SK-N-SH (cell line): ENCODE data around the gene IFITM1. TPM values are rescaled to one million over a fixed set of nuclear protein-coding genes. Genes with fewer than 3 reads are reported as not detected.
"Not testable (repeated sequence)": the region's sequence is repeated elsewhere in the genome, so short reads cannot be mapped to it uniquely, and the experiment has no call there.

Experiments
- CTCF ChIA-PET: fragments of 300-600, 350-600 bp; formaldehyde crosslinking; extraction: SDS; loops from one replicate; lab custom pipeline; 2021; lab: Yijun Ruan, JAX
- POLR2A ChIA-PET: fragments of 350-600 bp; sonication (Branson Sonifier 250); formaldehyde crosslinking; extraction: SDS; loops from one replicate; lab custom pipeline; 2020; ENCODE audit warnings: antibody characterized with exemption, inconsistent platforms; lab: Yijun Ruan, JAX
- DNase-seq: peaks from one replicate; pipeline ENCODE4 v3.0.0; 2012
- H2AFZ ChIP-seq: fragments of 200-600 bp; sonication (generic); 2 replicates; pipeline ENCODE4 v1.8.1; 2016; ENCODE audit warnings: antibody characterized with exemption, mild to moderate bottlenecking, low read depth
- H3F3A ChIP-seq: fragments of 200-600 bp; sonication (generic); replicated peaks from 2 replicates; pipeline ENCODE3; 2016; ENCODE audit warnings: antibody characterized with exemption, mild to moderate bottlenecking; ENCODE audit not compliant: insufficient read depth
- H3K27ac ChIP-seq, 2 experiments: fragments of 200-500 bp in 1 of 2; fragments of 200-600 bp in 1 of 2; sonication (Bioruptor generic) in 1 of 2; sonication (generic), shearing (Covaris generic) in 1 of 2; 2 replicates each; pipeline versions ENCODE4 v1.5.1 to v1.6.1; 2014 to 2016; ENCODE audit warnings: low read depth in 2 of 2, inconsistent platforms in 1 of 2, low read length in 1 of 2, mild to moderate bottlenecking in 1 of 2, mixed read lengths in 1 of 2
- H3K27me3 ChIP-seq: fragments of 200-600 bp; sonication (generic), shearing (Covaris generic); 2 replicates; pipeline ENCODE4 v1.6.1; 2016; ENCODE audit warnings: mixed run types; ENCODE audit not compliant: insufficient read depth
- H3K36me3 ChIP-seq, 2 experiments: fragments of 200-500 bp in 1 of 2; fragments of 200-600 bp in 1 of 2; sonication (Bioruptor generic) in 1 of 2; sonication (generic) in 1 of 2; replicated peaks in 1 of 2; 2 replicates each; pipeline versions ENCODE3 to v1.5.1; 2014 to 2016; ENCODE audit warnings: low read length in 1 of 2, mild to moderate bottlenecking in 1 of 2; ENCODE audit not compliant: insufficient read depth in 2 of 2, control insufficient read depth in 1 of 2
- H3K4me1 ChIP-seq, 2 experiments: fragments of 200-500 bp in 1 of 2; fragments of 200-600 bp in 1 of 2; sonication (Bioruptor generic) in 1 of 2; sonication (generic), shearing (Covaris generic) in 1 of 2; 2 replicates each; pipeline versions ENCODE4 v1.5.1 to v1.6.1; 2014 to 2016; ENCODE audit warnings: low read depth in 1 of 2, low read length in 1 of 2, mixed run types in 1 of 2; ENCODE audit not compliant: insufficient read depth in 2 of 2, control insufficient read depth in 1 of 2
- H3K4me2 ChIP-seq: fragments of 200-600 bp; sonication (generic), shearing (Covaris generic); 2 replicates; pipeline ENCODE4 v1.6.1; 2017; ENCODE audit warnings: mixed run types
- H3K4me3 ChIP-seq, 2 experiments: fragments of 200-500 bp in 1 of 2; fragments of 200-600 bp in 1 of 2; sonication (Bioruptor generic) in 1 of 2; sonication (generic), shearing (Covaris generic) in 1 of 2; 2 replicates each; pipeline versions ENCODE4 v1.5.1 to v1.8.1; 2014 to 2016; ENCODE audit warnings: low read depth in 2 of 2, inconsistent platforms in 1 of 2, low read length in 1 of 2, mild to moderate bottlenecking in 1 of 2, mixed read lengths in 1 of 2, moderate library complexity in 1 of 2
- H3K79me2 ChIP-seq: fragments of 200-600 bp; sonication (generic); 2 replicates; pipeline ENCODE4 v1.8.1; 2017; ENCODE audit warnings: mild to moderate bottlenecking; ENCODE audit not compliant: insufficient read depth
- H3K9ac ChIP-seq: fragments of 200-600 bp; sonication (generic); 2 replicates; pipeline ENCODE4 v1.6.1; 2017; ENCODE audit warnings: mixed run types
- H3K9me2 ChIP-seq: fragments of 200-600 bp; sonication (generic); 2 replicates; pipeline ENCODE4 v1.6.1; 2017; ENCODE audit warnings: mixed run types
- H3K9me3 ChIP-seq: fragments of 200-600 bp; sonication (generic); 2 replicates; pipeline ENCODE4 v1.6.1; 2017; ENCODE audit warnings: mixed run types, mild to moderate bottlenecking, moderate library complexity
- H4K20me1 ChIP-seq: fragments of 200-600 bp; sonication (generic); 2 replicates; pipeline ENCODE4 v1.6.1; 2017; ENCODE audit warnings: mild to moderate bottlenecking, mixed run types; ENCODE audit not compliant: insufficient read depth
- CHD2 ChIP-seq: fragments of 150-350 bp; IDR thresholded peaks from 2 replicates; pipeline ENCODE4 v1.6.1; 2018; ENCODE audit warnings: low read length; ENCODE audit not compliant: partially characterized antibody
- IRF3 ChIP-seq: fragments of 150-350 bp; IDR thresholded peaks from 2 replicates; pipeline ENCODE4 v1.6.1; 2016; ENCODE audit warnings: mild to moderate bottlenecking, low read depth, low read length
- JUND ChIP-seq: IDR thresholded peaks from 2 replicates; pipeline ENCODE4 v1.4.0; 2012
- PBX3 ChIP-seq: IDR thresholded peaks from 2 replicates; pipeline ENCODE4; 2012
- RAD21 ChIP-seq: IDR thresholded peaks from 2 replicates; pipeline ENCODE4 v1.6.1; 2012; ENCODE audit warnings: mild to moderate bottlenecking, low read length
- RCOR1 ChIP-seq: fragments of 150-350 bp; IDR thresholded peaks from 2 replicates; pipeline ENCODE4 v1.6.1; 2017; ENCODE audit warnings: antibody characterized with exemption, low read length
- RXRA ChIP-seq: IDR thresholded peaks from 2 replicates; pipeline ENCODE4 v1.4.0; 2012; ENCODE audit warnings: low read depth, mild to moderate bottlenecking, borderline replicate concordance
- SIN3A ChIP-seq: IDR thresholded peaks from 2 replicates; pipeline ENCODE4 v1.6.1; 2012; ENCODE audit warnings: low read depth, mild to moderate bottlenecking, low read length, moderate library complexity, borderline replicate concordance
- WGBS: methylation state at CpG from one replicate; pipeline ENCODE4 v1.1.6; 2017; ENCODE audit warnings: low lambda C conversion rate; 5-methylcytosine and 5-hydroxymethylcytosine counted together
- polyA plus RNA-seq, 3 experiments: library from polyadenylated mRNA; depleted of rRNA; stranded (reverse); fragments of >200 nt; gene quantifications; 2 replicates each; pipeline ENCODE4 v1.2.3, GENCODE V29; 2012
- TF ChIP-seq, protein P1 (sequence below): fragments of 200-600 bp; sonication (generic); IDR thresholded peaks from 2 replicates; pipeline ENCODE4 v1.6.1; 2017; ENCODE audit warnings: antibody characterized with exemption, mild to moderate bottlenecking, moderate library complexity

IFITM1 gene
- polyA plus RNA-seq, 1 of the 3 experiments (the other 2 are of a cell fraction) = 19.4 TPM

DNA sequence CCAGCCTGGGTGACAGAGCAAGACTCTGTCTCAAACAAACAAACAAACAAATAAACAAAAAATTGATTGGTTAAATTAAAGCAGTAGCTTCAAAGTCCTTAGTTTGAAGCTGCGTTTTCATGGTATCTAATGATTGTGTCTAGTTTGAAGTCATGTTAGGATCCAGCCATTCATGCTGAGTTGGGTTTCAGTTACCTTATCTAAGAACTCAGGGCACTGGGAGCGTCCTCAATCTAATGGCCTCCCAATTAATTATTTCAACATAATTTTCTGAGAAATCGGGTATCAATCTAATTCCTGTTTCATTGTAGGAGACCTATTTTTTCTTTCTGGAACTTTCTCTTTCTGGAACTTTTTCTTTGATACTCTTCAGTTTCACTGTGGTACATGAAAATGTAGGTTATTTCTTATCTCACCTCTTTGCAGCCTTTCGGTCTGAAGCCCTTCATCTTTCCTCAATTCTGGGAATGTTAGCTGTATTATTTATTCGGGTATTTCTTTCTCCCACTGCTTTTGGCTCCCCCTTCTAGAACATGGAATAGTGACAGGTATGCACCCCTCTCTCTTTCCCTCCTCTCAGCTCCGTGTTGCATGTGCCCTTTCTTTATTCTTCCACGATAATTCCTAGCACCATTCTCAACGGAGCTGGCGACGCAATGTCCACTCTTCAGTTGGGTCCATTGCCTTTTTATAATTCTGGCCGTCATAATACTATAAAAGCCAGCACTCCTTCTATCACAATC, 31.2 kb downstream of the IFITM1 start:
- Histone ChIP-seq H3K9me2 (no peaks in the 10 kb centered on the region; the same call in 1 of the 2 replicates), H3K36me3 (no peaks in the 10 kb centered on the region), H3K27me3 (no peaks in the 10 kb centered on the region; the same call in 1 of the 2 replicates), H3K79me2 (no peaks in the 10 kb centered on the region), H3F3A (no peaks in the 10 kb centered on the region), H3K4me1 (no peaks in the 10 kb centered on the region), H3K9me3 (no peaks in the 10 kb centered on the region), H2AFZ (no peak overlapping the region), H3K27ac (no peak overlapping the region), H3K4me3 (no peak overlapping the region), H3K9ac (no peak overlapping the region), H3K4me2 (no peak overlapping the region), H4K20me1 (no peaks in the 10 kb centered on the region)
- DNase-seq = no peak
- WGBS = 63% methylated on average over 11 of the region's 11 CpGs
- ChIA-PET POLR2A (no interaction called here), CTCF (interaction anchor here (1.2 to 1.8 kb wide), 4 partner anchors 10 to 35 kb away, joined by 3 to 5 read pairs (median 4); no protein-coding TSS in a partner anchor)
- TF ChIP-seq RCOR1 = no peak
- no peak for TF ChIP-seq PBX3

DNA sequence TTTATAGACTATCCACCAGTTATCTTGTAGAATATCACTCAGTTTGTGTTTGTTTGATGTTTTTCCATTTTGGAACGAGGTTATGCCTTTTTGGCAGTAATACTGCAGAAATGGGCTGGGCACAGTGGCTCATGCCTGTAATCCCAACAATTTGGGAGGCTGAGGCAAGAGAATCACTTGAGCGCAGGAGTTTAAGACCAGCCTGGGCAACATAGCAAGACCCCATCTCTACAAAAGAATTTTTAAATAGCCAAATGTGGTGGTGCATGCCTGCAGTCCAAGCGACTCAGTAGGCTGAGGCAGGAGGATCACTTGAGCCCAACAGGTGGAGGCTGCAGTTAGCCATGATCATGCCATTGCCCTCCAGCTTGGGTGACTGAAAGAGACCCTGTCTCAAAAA, 32.7 kb downstream of the IFITM1 start:
- Histone ChIP-seq H4K20me1 (no peaks in the 10 kb centered on the region), H3K9ac (no peak overlapping the region), H3K27me3 (no peaks in the 10 kb centered on the region), H3K9me3 (no peaks in the 10 kb centered on the region), H3K79me2 (no peaks in the 10 kb centered on the region), H3F3A (no peaks in the 10 kb centered on the region), H3K27ac (no peak overlapping the region), H3K36me3 (no peaks in the 10 kb centered on the region), H3K9me2 (no peaks in the 10 kb centered on the region), H3K4me1 (no peaks in the 10 kb centered on the region)
- 43% methylated on average over 3 of the region's 3 CpGs for WGBS
- no peak for DNase-seq
- POLR2A ChIA-PET = no interaction called here
- TF ChIP-seq RXRA (no peak), IRF3 (no peak), CHD2 (no peak), RAD21 (no peak), JUND (no peak), SIN3A (no peak)
- TF ChIP-seq, protein P1, sequence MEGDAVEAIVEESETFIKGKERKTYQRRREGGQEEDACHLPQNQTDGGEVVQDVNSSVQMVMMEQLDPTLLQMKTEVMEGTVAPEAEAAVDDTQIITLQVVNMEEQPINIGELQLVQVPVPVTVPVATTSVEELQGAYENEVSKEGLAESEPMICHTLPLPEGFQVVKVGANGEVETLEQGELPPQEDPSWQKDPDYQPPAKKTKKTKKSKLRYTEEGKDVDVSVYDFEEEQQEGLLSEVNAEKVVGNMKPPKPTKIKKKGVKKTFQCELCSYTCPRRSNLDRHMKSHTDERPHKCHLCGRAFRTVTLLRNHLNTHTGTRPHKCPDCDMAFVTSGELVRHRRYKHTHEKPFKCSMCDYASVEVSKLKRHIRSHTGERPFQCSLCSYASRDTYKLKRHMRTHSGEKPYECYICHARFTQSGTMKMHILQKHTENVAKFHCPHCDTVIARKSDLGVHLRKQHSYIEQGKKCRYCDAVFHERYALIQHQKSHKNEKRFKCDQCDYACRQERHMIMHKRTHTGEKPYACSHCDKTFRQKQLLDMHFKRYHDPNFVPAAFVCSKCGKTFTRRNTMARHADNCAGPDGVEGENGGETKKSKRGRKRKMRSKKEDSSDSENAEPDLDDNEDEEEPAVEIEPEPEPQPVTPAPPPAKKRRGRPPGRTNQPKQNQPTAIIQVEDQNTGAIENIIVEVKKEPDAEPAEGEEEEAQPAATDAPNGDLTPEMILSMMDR = no peak
- TF ChIP-seq, all 33 proteins: peak for 0
- Histone ChIP-seq H3K4me2 (no peak overlapping the region), H3K4me3 (no peak overlapping the region), H2AFZ (no peak overlapping the region)
- CTCF ChIA-PET = no interaction called here

- H3K4me2 ChIP-seq, H2AFZ ChIP-seq, DNase-seq, H4K20me1 ChIP-seq, H3K27ac ChIP-seq, H3K9ac ChIP-seq, H3K9me2 ChIP-seq, POLR2A ChIA-PET, H3F3A ChIP-seq, H3K4me1 ChIP-seq, H3K9me3 ChIP-seq, H3K27me3 ChIP-seq, H3K79me2 ChIP-seq, H3K4me3 ChIP-seq, H3K36me3 ChIP-seq: not testable (repeated sequence)
- 84% methylated on average over 8 of the region's 8 CpGs for WGBS
- CTCF ChIA-PET = interaction anchor here (0.6 to 0.9 kb wide), 2 partner anchors 99 kb away, joined by 3 to 4 read pairs; no protein-coding TSS in a partner anchor
Measured at GRCh38 chr11:349270-349954, 35.6 kb downstream of the IFITM1 start.

GRCh38 chr11:350033-350722, 36.3 kb downstream of the IFITM1 start:
- H3K79me2 ChIP-seq, CTCF ChIA-PET, H4K20me1 ChIP-seq, H3K27me3 ChIP-seq, H3K27ac ChIP-seq, H3K4me2 ChIP-seq, H2AFZ ChIP-seq, H3F3A ChIP-seq, H3K36me3 ChIP-seq, H3K9me2 ChIP-seq, H3K4me1 ChIP-seq, POLR2A ChIA-PET, DNase-seq, H3K9ac ChIP-seq, H3K9me3 ChIP-seq, H3K4me3 ChIP-seq: not testable (repeated sequence)
- 90% methylated on average over 12 of the region's 16 CpGs for WGBS
